GM21737 (cell line): Measurements from ENCODE around the gene LIMS2.

ENCODE experiments used
- ATAC-seq: cut with Tn5 transposase; IDR thresholded peaks from one replicate; pipeline ENCODE4 v1.9.1; 2021; ENCODE audit warnings: mild to moderate bottlenecking, moderate library complexity; ENCODE audit not compliant: unreplicated experiment

Gene LIMS2, protein sequence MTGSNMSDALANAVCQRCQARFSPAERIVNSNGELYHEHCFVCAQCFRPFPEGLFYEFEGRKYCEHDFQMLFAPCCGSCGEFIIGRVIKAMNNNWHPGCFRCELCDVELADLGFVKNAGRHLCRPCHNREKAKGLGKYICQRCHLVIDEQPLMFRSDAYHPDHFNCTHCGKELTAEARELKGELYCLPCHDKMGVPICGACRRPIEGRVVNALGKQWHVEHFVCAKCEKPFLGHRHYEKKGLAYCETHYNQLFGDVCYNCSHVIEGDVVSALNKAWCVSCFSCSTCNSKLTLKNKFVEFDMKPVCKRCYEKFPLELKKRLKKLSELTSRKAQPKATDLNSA

GRCh38 chr2:127675331-127676261 is at the start of gene LIMS2:
Gene LIMS2, minus strand, starts transcription at chr2:127675530. Its CDS starts 506 bp downstream, at chr2:127675024.
- ATAC-seq: no peak

- ATAC-seq: no peak
Measured at GRCh38 chr2:127722807-127723206, 47.5 kb upstream of the LIMS2 start.

- ATAC-seq: no peak
Measured at GRCh38 chr2:127721978-127722355, 46.6 kb upstream of the LIMS2 start.

- no peak for ATAC-seq
Measured at GRCh38 chr2:127721311-127721977, 46.1 kb upstream of the LIMS2 start.

GRCh38 chr2:127719301-127720218 is 44.2 kb upstream of the LIMS2 start:
- ATAC-seq: no peak

DNA sequence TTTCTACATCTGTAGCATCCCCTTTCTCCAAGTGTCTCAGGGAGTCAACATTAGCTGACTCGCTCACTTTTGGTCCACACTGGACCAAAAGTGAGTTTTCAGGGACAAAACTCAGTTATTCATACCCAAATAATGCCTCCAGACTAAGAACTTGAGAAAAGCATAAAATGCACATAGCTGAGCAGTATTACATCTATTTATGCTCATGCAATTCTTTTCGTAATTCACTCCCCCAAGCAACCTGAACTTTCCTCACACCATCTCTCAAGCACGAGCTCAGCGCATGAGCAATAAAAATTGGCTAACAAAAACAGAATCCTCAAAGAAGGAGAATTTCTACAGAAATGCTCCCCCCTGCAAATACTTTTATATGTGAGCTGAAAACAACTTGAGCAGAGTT is 42.9 kb upstream of the LIMS2 start:
- ATAC-seq: no peak

DNA sequence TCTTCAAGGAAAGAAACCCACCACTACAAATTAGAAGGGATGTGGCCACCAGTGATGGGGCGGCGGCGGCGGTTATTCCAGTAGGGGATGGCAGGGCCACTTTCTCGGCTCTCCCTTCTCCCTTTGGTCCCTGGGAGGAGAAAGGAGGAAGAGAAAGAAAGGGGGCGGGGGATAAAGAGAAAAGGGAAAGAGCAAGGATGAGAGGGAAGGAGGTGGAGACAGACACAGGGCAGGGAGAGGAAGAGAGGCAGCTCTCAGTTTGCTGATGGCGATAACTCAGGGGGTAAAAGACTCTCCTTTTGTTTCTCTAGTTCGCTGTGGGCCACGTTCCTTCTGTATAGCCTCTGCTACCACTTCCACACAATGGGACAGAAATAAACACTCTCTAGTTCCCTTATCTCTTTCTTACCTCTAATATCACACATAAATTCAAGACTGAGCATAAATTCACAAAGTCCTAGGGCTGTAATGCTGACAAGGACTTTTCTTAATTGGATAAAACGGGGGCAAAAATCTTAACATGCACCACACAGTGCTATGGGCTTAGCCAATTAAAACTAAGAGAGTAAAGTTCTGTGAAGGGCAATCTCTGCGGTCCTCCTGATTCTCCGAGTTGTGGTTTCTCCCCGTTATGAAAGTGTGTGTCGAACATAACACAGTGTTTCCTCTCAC is 40.6 kb upstream of the LIMS2 start:
- no peak for ATAC-seq

GRCh38 chr2:127713562-127713961 is 38.2 kb upstream of the LIMS2 start:
- ATAC-seq: no peak

DNA sequence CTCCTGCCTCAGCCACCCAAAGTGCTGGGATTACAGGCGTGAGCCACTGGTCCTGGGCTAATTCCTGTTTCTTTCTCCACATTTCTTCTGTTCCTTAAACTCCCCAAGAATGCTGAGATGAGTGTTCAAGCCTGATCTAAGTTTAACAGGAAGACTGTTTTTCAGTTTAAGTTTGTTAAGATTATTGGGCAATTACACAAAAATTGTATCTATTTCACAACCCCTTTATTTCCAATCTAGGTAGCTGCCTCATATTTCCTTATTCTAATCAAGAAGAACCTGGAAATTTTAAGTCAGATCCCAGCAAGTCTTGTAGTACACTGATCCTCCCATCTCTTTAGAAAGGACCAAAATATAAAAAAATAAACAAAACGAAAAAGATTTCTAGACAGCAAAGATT is 37.7 kb upstream of the LIMS2 start:
- ATAC-seq: no peak

DNA sequence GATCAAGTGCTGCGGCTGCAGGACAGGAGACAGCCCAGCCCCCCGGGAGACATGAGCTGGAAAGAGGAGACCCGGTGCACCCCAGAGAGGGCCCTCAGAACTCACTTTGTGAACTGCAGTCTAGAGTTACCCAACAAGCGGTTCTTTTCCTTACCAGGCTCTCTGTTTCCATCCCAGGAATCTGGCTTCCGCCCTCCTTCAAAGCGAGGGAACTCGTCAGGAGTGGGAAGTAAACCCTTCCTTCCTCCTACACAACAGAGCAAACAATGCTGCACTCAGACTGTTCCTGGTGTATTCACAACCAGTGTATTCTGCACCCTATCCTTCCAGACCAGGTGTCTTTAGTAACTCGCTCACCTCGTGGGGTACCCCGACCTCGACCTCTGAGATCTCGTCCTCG is 34.0 kb upstream of the LIMS2 start:
- ATAC-seq: no peak

GRCh38 chr2:127707890-127708648 is 32.7 kb upstream of the LIMS2 start:
- no peak for ATAC-seq

GRCh38 chr2:127706215-127706990 is 31.1 kb upstream of the LIMS2 start:
- no peak for ATAC-seq

GRCh38 chr2:127705391-127706065 is 30.2 kb upstream of the LIMS2 start:
- ATAC-seq: no peak

GRCh38 chr2:127704641-127705390 is 29.5 kb upstream of the LIMS2 start:
- no peak for ATAC-seq

GRCh38 chr2:127703282-127703681 is 28.0 kb upstream of the LIMS2 start:
- no peak for ATAC-seq

DNA sequence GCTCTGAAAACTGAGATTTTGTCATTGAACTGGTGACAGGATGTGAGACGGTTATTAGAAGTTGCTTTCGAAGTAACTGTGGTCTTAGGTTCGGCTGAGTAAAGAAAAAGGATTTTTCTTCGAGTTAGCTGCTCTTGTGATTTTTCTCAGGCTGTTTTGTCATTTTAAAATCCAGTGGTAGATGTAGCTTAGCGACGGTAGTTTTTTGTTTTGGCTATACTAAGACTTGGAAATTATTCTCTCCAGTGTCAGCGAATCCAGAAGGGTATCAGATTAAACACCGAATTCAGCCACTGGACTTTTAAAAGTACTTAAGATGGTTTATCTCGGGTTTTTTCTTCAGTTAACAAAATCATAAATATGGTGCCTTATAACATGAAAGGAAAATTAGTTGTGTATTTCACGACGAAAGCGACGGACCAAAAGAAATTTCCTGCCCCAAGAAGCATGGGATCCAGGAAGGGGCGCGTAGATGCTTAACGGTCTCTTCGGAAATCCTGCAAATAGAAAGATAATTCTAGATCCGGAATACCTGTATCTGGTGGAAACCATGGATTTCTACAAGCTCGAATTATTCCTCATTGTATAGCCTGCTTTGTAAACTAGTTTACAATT is 27.2 kb upstream of the LIMS2 start:
- ATAC-seq: no peak
